HG03432 (cell line): Measurements from ENCODE around the gene COG6.

Source experiments
- ATAC-seq: cut with Tn5 transposase; IDR thresholded peaks from one replicate; pipeline ENCODE4 v1.9.1; 2021; ENCODE audit warnings: mild to moderate bottlenecking, moderate library complexity; ENCODE audit not compliant: unreplicated experiment

The COG6 gene

DNA sequence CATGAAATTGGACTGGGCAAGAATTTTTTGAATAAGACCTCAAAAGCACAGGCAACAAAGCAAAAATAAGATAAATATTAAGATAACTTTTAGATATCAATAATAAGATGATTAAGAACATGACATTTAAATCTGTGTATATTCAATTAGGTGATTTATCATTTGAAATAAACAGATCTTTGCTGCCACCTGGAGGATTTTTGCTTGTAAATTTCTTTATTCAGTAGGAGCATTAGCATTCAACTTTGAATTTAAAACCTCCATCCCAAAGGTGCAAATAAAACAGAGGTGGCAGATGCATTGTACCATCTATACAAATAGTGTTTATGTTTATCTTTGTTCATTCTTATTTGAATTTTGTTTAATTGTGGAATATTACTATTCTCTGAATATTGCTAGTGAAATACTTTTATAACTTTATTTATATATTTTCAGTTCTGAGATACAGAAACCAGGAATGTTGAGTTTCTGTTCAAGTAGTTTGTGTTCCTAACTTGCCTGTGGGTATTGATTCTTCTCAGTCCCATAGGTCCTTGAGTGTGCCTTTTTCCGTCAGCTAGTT lies 20.9 kb downstream of the COG6 start:
- ATAC-seq, result no peak

DNA sequence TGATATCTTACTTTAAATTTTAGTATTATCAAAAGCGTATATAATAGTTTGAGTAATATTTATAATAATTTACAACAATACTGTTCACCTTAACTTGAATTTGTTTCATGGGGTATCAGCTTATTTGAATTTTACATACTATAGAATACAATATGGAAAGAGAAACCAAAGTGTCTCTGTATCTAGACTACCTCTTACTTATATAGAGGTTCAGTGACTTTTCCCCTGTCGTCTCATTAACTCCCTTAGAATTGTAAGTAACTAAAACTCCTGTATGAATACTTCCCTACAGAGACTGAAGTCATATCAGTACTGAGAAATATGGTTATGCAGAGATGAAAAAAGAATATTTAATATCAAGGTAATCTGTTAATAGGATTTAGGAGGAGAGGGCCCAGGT lies 26.8 kb downstream of the COG6 start:
- ATAC-seq, result peak; percentile 22

DNA sequence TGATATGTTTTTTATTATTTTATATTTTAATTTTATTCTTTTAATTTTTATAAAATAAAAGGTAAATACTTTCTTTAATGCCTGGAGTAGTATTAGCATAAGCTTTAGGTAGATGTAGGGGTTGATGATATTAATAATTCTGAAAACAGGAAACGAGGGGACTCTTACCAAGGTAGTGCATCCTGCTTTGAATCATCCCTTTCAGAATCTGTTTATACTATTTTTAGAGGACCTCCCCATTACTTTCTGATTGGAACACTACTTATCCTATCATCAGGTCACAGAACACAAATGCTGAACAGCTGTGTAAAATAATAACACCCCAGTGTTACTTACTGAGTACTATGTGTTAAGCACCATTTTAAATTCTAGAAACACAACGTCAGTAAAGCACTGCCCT lies 27.3 kb downstream of the COG6 start:
- ATAC-seq, result peak; percentile 74

DNA sequence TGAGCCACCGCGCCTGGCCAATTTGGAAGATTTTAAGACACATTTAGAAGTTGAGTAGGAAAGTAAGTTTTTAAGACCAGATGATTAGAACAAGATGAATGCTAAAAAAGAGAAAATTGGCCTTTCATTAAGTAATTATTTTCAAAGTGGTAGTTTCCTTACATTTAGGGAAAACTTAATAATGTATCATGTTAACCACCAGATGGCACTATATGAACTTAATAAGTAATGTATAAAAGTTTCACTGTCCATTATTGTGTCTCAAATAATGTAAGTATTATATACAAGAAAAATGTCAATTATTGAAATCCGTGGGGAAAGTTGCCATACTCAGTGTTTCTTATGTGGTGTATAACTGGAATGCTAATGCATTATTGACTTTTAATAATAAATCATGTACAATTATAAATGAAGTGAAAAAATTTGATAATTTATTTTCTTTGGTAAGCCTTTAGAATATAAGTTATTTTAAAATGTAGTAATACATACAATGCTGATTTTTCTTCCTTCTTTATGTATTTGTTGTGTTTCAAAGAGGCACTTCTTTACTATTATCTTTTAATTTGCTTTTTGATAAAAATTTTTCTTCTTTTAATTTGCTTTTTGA lies 29.2 kb downstream of the COG6 start:
- ATAC-seq, result no peak

DNA sequence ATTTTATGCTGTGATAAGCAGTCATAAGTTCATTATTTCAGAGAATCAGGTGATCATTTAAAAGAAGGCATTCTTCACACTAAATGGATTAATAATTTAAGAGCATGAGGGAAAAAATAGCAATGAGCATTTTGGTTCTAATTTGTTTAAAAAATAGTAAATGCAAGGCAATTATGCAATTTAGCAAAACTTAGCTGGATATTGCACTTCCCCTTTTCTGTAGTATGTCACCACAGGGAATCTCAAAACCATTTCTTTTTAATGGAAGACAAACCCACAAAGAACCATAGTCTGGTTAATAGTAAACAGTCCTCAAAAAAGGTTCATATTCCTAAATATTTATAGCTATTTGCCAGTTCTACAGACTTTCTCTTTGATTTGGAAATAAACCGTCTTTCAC lies 30.2 kb downstream of the COG6 start:
- no peak for ATAC-seq

DNA sequence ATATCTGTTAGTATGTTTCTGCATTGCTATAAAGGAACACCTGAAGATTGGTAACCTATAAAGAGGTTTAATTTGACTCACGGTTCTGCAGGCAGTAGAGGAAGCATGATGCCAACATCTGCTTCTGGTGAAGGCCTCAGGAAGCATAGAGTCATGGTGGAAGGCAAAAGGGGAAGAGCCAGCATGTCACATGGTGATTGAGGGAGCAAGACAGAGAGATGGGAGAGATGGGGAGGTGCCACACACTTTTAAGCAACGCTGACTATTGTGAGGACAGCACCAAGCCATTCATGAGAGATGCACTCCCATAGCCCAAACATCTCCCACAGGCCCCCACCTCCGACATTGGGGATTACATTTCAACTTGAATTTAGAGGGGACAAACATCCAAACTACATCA lies 32.8 kb downstream of the COG6 start:
- ATAC-seq, result peak; percentile 9

DNA sequence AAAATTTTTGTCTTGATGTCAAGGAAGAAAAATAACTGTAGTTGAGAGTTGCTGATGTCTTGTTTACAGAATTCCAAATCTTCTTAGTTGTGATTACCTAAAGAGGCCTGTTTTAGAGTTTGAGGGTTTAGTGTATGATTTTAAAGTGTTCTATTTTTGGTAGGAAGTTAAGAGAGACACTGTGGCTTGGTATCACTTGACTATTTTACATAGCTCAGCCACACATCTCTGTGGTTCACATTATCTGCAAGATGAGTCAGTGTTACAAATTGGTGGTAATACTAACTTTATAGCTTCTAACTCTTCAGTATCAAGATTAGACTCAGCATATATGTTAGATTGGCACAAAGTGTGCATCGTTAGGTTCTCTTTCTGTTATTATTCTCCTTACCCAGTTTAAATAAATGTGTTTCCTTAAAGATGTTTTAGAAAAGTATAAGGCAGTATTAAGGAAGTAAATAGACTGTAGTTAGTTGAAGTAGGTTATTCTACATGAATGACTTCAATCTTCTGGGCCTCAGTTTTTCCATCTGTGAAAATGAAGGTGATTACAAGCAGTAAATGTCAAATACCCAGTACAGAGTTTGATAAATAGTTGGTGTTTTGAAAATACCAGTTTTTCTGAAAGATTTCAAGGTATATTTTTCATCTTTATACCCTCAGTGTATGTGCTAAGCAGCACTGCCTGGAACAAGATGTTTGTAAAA lies 33.4 kb downstream of the COG6 start:
- peak; percentile 89 for ATAC-seq

DNA sequence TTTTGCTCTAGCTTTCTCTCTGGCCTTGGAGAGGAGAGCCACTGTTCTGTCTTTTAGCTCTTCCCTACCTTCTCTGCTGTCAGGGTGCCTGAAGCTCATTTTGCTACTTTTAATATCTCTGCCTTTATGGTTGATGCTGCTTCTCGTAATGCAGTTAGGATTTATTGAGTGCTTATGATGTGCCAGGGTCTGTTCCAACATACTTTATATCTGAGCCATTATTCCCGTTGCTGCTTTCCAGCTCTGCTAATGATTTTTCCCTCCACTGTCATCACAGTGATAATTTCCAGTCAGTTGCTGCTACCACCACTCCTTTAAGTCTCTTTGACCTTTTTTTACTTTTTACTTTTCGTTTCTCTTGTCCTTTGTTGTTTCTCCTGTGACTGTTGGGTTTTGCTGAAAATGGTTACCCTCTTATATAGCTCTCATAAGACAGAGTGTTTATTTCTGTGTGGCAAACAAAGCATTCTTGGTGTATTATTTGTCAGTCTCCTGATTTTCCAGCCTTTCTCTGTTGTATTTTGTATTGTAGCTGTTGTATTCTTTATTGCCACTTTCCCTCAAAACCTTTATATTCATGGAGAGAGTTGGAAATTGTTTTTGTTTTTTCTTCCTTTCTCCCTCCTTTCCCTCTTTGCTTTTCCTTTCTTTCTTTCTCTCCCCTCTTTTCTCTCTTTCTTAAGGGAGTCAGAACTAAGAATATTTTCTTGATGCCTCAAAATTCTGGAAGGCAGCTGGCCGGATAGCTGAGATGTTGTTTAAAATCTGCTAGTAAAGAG lies 37.4 kb downstream of the COG6 start:
- ATAC-seq, result no peak

DNA sequence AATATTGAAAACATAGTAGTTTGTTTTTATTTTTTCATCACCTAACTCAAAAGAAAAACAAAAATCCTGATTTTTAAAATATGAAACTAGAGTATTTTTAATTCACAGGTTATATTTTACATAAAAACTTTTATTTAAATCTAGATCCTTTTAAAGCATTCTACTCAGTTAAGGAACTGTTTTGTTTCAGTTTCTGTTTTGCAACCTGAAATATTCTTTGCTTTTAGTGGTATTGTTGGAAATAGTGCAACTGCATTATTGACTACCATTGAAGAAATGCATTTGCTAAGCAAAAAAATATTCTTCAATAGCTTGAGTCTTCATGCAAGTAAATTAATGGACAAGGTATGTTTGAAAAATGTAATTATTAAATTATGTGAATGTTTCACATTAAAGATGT lies 43.8 kb downstream of the COG6 start:
- ATAC-seq, result no peak

DNA sequence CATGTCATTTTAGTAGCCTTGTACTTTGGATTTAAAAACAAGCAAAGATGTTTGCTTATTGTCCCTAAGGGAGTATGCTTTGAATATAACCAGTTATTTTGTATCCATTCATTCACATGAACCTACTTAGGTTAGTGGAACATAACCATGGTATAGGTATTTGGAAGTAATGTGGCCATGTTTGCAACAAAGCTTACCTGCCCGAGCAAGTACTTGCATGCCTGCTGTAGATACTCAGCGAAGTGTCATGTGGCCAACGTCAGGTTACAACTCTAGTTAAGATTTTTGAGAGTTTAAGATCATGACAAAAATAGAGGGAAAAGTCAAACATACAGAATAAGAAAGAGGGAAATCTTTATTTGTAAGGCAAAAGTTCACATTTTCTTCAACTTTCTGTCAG lies 57.2 kb downstream of the COG6 start:
- ATAC-seq, result no peak

DNA sequence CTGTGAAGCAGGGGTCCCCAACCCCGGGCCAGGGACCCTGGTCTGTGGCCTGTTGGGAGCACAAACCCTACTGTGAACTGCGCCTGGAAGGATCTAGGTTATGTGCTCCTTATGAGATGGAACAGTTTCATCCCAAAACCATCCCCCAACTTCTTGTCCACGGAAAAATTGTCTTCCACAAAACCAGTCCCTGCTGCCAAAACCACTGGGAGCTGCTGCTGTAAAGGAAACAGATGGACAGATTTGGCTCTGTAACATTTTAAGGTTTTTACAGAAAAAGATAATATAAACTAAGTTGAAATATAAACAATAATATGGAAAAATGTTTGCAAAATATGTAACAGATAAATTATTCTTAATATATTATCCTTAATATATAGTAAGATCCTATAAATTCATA lies 73.7 kb downstream of the COG6 start:
- ATAC-seq, result no peak

DNA sequence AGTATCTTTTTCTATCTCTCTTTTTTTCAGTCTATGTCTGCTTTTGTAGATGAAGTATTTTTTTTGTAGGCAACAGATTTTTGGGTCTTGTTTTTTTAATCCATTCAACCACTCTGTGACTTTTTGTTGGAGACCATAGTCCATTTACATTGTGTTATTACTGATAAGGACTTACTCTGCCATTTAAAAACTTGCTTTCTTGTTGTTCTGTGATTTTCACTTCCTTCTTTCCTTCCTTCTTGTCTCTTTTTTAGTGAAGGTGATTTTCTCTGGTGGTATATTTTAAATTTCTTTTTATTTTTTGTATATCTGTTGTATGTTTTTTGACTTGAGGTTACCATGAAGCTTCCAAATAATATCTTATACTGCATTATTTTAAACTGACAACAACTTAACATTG lies 79.5 kb downstream of the COG6 start:
- ATAC-seq, result no peak

DNA sequence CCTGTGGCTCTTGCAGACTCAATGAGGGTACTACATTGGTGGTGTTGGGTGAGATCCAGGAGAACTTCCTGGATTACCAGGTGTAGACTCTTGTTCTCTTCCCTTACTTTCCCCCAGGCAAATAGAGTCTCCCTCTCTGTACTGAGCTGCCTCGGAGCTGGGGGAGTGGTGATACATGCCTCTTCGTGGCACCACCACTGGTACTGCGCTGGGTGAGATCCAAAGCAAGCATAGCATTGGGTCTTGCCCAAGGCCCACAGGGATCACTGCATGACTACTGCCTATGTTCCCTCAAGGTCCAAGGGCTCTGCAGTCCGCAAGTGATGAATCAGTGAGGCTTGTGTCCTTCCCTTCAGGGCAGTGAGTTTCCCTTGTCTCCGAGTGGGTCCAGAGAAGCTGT lies 81.6 kb downstream of the COG6 start:
- ATAC-seq, result no peak

DNA sequence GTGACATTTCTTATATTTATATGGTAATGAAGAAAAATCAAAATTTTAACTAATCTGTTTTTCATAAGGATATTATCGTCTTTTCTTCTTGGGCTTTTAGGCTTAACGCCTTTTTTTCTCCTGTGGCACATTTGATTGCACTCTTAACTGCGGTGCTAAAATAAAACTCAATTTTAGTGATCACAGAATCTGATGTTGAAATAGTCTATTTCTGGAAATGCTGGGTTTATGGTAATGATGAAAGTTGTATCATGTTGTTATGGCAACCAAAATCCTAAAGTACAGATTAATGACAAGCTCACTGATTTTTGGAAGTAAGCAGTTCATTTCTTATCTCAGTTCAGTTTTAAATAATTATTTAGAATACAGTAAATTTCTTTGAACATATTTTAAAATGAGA lies 85.3 kb downstream of the COG6 start:
- no peak for ATAC-seq

DNA sequence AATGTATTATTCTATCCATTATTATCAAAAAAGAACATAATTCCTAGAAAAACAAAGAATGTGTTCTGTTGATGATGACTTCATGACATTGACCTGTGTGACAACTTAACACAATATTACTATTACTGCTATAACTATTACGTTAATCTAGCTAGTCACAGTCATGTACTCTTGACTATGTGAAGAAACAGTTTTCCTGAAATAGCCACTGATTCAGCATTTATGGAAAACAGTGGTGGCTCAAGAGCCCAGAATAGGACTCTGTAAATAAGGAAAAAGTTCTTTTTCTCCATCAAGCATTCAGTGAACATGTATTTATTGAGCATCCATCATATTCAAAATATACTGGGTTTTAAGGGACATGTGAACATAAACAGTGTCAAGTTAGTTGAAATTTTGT lies 93.5 kb downstream of the COG6 start:
- ATAC-seq, result no peak

DNA sequence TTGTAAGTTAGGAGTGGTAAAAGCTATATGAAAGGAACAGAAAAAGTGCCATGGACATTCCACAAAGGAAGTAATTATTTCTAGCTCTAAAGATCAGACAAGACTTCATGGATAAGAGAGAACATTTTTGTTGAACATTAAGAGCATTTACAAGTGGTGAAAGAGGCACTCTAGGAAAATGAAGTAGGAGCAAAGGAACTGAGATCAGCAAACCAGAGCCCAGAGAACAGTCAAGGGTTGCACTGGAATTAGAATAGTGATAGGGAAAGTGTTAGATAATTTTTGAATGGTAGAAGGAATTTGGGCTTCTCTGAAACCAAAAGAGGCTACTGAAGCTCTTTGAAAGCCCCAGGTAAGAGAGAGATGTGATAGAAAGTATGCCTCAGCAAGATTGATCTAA lies 94.1 kb downstream of the COG6 start:
- no peak for ATAC-seq

DNA sequence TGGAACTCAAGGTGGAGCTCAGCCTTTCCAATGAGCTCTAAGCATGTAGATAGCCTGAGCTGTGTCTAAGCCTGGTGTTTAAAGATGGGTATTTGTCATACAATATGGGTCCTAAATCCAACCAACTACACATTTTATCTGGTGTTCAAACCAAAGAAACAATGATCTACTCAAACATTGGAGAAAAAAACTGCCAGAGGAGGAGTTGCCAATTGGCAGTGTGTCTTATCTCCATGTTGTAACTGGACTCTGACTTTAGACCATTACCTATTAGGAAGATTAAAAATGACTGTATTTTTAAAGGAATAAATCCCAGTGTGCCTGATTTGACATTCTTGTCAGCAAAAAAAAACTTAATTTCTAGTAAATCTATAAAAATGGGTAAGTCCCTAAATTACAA lies 96.3 kb downstream of the COG6 start:
- no peak for ATAC-seq

DNA sequence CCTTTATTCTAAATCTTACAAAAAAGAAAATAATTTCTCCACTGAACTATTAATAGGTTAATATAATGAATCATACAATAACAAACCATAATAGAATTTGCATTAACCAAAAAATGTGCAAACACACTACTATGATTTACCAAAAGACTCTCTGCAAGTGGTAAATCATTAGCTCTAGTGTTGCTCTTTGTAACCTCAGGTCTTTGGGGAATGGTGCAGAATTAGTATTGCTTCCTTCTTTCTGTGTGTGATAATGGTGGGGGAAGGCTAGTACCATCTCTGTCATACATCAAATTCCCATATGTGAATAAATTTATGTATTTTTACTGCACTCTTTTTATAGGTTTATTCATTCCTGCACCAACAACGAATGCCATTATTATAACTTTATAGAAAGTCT lies 105.1 kb downstream of the COG6 start:
- ATAC-seq, result peak; percentile 99

DNA sequence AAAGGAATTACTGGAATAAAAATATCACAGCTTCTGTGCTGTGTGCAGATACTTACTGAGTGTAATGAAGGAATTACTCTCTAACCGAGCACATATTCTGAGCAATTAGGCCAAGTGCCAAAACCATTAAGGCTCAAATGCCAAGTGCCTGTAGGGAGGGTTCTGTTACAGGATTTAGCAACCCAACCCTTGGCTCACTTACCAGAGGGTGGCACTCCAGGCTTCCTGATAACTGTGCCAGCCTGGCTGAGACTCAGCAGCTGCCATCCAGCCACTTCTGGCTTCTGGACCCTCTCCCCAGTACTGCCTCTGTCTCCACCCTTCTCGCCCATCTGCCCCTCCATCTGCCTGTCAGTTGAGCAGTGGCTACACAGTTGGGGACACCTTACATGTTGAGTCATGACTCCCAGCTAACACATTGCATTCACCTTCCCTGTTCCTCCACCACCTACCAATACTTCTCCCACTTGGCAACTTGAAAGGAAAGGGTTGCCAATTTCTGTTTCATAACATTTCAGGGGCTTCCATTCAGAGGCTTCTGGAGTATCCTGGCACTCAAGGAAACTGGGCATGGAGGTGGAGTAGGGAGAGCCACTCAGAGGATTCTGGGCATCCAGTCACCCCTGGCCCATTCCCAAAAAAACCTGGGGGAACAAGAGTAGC lies 110.5 kb downstream of the COG6 start:
- ATAC-seq, result peak; percentile 45

DNA sequence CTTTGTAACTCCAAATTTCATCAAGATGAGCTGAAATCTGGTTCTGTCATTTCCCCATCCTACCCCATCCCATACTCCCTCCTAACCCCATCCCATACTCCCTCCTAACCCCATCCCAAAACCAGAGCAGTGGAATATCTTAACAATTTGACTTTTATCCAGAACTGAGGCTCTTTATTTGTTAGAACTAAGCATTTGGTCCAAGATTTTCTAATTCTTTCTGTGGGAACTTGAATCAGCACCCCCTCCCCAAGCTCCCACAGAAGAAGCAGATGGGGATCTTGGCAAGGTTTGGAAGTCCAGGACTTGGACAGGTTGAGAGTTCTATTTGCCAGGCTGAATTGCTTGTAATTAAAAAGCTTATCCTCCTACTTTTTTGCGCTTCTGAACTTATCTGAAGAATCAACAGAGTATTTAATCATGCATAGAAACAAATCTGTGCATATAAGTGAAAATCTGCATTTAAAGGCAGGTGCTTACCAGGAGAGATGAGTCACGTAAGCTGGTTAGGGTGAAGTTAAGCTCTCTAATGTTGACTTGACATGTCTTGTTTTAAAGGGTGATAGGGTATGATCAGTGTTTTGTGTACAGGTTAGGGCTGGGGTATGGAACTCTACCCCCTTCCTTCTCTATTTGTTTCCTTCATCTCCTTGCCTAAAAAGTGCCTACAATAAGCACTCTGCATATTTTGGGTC lies 111.1 kb downstream of the COG6 start:
- no peak for ATAC-seq
